GM23338 (cell line): ENCODE data around the gene AHNAK2. TPM values are rescaled to one million over a fixed set of nuclear protein-coding genes. Genes with fewer than 3 reads are reported as not detected.

Experiments used
- ATAC-seq: fragments of 200-7000 bp; cut with Tn5 transposase; 3 replicates; pipeline ENCODE4 v1.9.1; 2020
- DNase-seq: peaks from one replicate; pipeline ENCODE4 v3.0.0-alpha.2; 2015; ENCODE audit warnings: low spot score
- H2AFZ ChIP-seq: fragments of 200-600 bp; sonication (generic); 2 replicates; pipeline ENCODE4 v1.8.0; 2016; ENCODE audit warnings: antibody characterized with exemption, mild to moderate bottlenecking, moderate library complexity
- H3F3A ChIP-seq: fragments of 200-600 bp; sonication (generic); replicated peaks from 2 replicates; pipeline ENCODE4 v1.8.0; 2017; ENCODE audit warnings: antibody characterized with exemption, mixed run types, low read depth
- H3K27ac ChIP-seq: fragments of 200-600 bp; sonication (generic); 2 replicates; pipeline ENCODE4 v1.6.1; 2016; ENCODE audit warnings: low read depth
- H3K27me3 ChIP-seq: fragments of 200-600 bp; sonication (generic); 2 replicates; pipeline ENCODE4 v1.8.0; 2016; ENCODE audit warnings: mild to moderate bottlenecking, mixed run types, moderate library complexity; ENCODE audit not compliant: insufficient read depth
- H3K36me3 ChIP-seq: fragments of 200-600 bp; sonication (generic); 2 replicates; pipeline ENCODE4 v1.8.0; 2016; ENCODE audit warnings: mild to moderate bottlenecking; ENCODE audit not compliant: insufficient read depth
- H3K4me1 ChIP-seq: fragments of 200-600 bp; sonication (generic); 2 replicates; pipeline ENCODE4 v1.8.0; 2016; ENCODE audit warnings: mild to moderate bottlenecking, moderate library complexity; ENCODE audit not compliant: insufficient read depth
- H3K4me2 ChIP-seq: fragments of 200-600 bp; sonication (generic); 2 replicates; pipeline ENCODE4 v1.7.1; 2017; ENCODE audit warnings: mixed run types
- H3K4me3 ChIP-seq: fragments of 200-600 bp; sonication (generic); 2 replicates; pipeline ENCODE4 v1.6.1; 2016; ENCODE audit warnings: mixed run types
- H3K79me2 ChIP-seq: fragments of 200-600 bp; sonication (generic); replicated peaks from 2 replicates; pipeline ENCODE4 v1.8.0; 2017; ENCODE audit warnings: mild to moderate bottlenecking; ENCODE audit not compliant: insufficient read depth
- H3K9me2 ChIP-seq: fragments of 200-600 bp; sonication (generic); 2 replicates; pipeline ENCODE4 v1.8.0; 2017; ENCODE audit not compliant: insufficient read depth
- H4K20me1 ChIP-seq: fragments of 200-600 bp; sonication (generic); replicated peaks from 2 replicates; pipeline ENCODE4 v1.8.0; 2017; ENCODE audit warnings: mild to moderate bottlenecking; ENCODE audit not compliant: insufficient read depth
- H3K27ac Mint-ChIP-seq: 2 replicates; pipeline ENCODE4 v1.8.0; 2020; ENCODE audit warnings: inconsistent platforms, mild to moderate bottlenecking, moderate library complexity, mixed read lengths
- H3K27me3 Mint-ChIP-seq: 3 replicates; pipeline ENCODE4 v1.8.0; 2022; ENCODE audit warnings: low read depth, mild to moderate bottlenecking, moderate library complexity, mixed read lengths, inconsistent platforms; ENCODE audit not compliant: insufficient read depth, poor library complexity
- H3K36me3 Mint-ChIP-seq: 3 replicates; pipeline ENCODE4 v1.8.0; 2021; ENCODE audit warnings: low read depth, mild to moderate bottlenecking, inconsistent platforms, moderate library complexity, mixed read lengths
- H3K4me1 Mint-ChIP-seq: 3 replicates; pipeline ENCODE4 v1.8.0; 2020; ENCODE audit warnings: mild to moderate bottlenecking, inconsistent platforms, mixed read lengths
- H3K4me3 Mint-ChIP-seq: 3 replicates; pipeline ENCODE4 v1.8.0; 2021; ENCODE audit warnings: moderate library complexity, mild to moderate bottlenecking, inconsistent platforms, mixed read lengths
- H3K9me3 Mint-ChIP-seq: 3 replicates; pipeline ENCODE4 v1.8.0; 2020; ENCODE audit warnings: moderate library complexity, mild to moderate bottlenecking, inconsistent platforms, mixed read lengths
- CREB1 ChIP-seq: fragments of 250-450 bp; sonication (Bioruptor Pico); IDR thresholded peaks from 2 replicates; pipeline ENCODE4 v1.5.0; 2020; ENCODE audit warnings: low read depth, mild to moderate bottlenecking, moderate library complexity
- CTCF ChIP-seq, 2 experiments: fragments of 200-600 bp in 1 of 2; sonication (generic) in 1 of 2; conservative IDR thresholded peaks; 2 replicates each; pipeline versions ENCODE4 v1.5.1 to v1.6.1; 2016 to 2017; ENCODE audit warnings: antibody characterized with exemption in 2 of 2, low read depth in 2 of 2, mild to moderate bottlenecking in 2 of 2, moderate library complexity in 1 of 2
- EZH2 ChIP-seq: fragments of 200-600 bp; sonication (generic); IDR thresholded peaks from one replicate; pipeline ENCODE4 v1.8.0; 2017; ENCODE audit warnings: antibody characterized with exemption, mild to moderate bottlenecking, low read depth; ENCODE audit not compliant: unreplicated experiment
- EZH2phosphoT487 ChIP-seq: fragments of 200-600 bp; sonication (generic); IDR thresholded peaks from one replicate; pipeline ENCODE4 v1.8.1; 2018; ENCODE audit warnings: antibody characterized with exemption; ENCODE audit not compliant: unreplicated experiment
- JUNB ChIP-seq: IDR thresholded peaks from one replicate; pipeline ENCODE4 v1.6.1; 2016; ENCODE audit warnings: antibody characterized with exemption; ENCODE audit not compliant: unreplicated experiment
- NANOG ChIP-seq: IDR thresholded peaks from 2 replicates; pipeline ENCODE4 v1.6.1; 2016; ENCODE audit warnings: antibody characterized with exemption, borderline replicate concordance
- POLR2AphosphoS5 ChIP-seq: IDR thresholded peaks from 2 replicates; pipeline ENCODE4 v1.6.1; 2016; ENCODE audit warnings: antibody characterized with exemption, low read depth
- REST ChIP-seq: IDR thresholded peaks from one replicate; pipeline ENCODE4 v1.6.1; 2018; ENCODE audit warnings: antibody characterized with exemption; ENCODE audit not compliant: unreplicated experiment
- STAT1 ChIP-seq: IDR thresholded peaks from one replicate; pipeline ENCODE4 v1.6.1; 2016; ENCODE audit warnings: antibody characterized with exemption; ENCODE audit not compliant: unreplicated experiment
- ZNF114 ChIP-seq: fragments of 250-450 bp; sonication (Bioruptor Pico); IDR thresholded peaks from 2 replicates; pipeline ENCODE4 v1.5.0; 2020; ENCODE audit warnings: mild to moderate bottlenecking, moderate library complexity
- ZNF331 ChIP-seq: fragments of 250-450 bp; sonication (Bioruptor Pico); IDR thresholded peaks from 2 replicates; pipeline ENCODE4 v1.5.0; 2020; ENCODE audit warnings: low read depth, mild to moderate bottlenecking, moderate library complexity
- polyA plus RNA-seq: library from polyadenylated mRNA; unstranded; fragments of >200 nt; fragmentation: Nextera tagmentation; extraction: Ambion mirVana; gene quantifications from 2 replicates; pipeline ENCODE4 v1.2.1, GENCODE V29; 2016
- total RNA-seq: library from RNA; depleted of rRNA; stranded (reverse); fragments of >200 nt; shearing (Covaris generic); gene quantifications from 2 replicates; pipeline ENCODE4 v1.2.3, GENCODE V29; 2014
- TF ChIP-seq, protein P1 (sequence below): IDR thresholded peaks from 2 replicates; pipeline ENCODE4 v1.6.1; 2016; ENCODE audit warnings: antibody characterized with exemption
- TF ChIP-seq, protein P2 (sequence below): fragments of 250-450 bp; sonication (Bioruptor Pico); IDR thresholded peaks from 2 replicates; pipeline ENCODE4 v1.5.0; 2020; ENCODE audit warnings: mild to moderate bottlenecking, moderate library complexity

Gene AHNAK2
- total and polyA plus RNA-seq, 2 experiments from 2014 or later = 1.1 to 2.6 TPM

DNA sequence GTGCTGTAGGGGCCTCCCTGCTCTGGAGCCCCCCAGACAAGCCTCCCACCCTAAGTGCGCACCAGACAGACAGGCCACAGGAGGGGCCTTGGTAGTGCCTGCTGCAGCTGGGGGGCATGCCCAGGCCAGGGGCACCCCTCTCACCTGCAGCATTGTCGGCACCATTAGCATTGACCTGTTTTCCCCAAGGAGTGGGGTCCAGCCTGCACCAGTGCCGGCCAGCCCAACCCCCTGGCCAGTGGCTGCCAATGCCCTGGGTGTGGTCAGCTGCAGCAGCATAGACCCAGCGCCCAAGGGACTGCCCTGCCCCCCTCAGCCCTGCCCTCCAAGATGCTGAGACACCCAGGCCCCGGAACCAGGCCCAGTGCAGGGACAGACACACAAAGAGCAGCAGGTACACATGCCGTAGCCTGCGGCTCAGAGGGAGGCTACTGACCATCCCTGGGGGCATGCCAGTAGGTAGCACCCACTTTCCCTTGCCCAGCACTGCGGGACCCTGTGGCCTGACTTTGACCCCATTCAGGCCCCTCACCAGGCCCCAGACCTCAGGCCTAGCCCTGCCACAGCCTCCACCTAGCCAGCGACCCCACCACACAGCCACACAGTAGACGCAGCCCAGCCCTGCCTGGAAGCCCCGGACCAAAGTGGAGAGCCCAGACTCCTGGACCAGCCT is 1.0 kb downstream of the AHNAK2 start:
- no peak for DNase-seq
- peaks cover 34% of the 10 kb centered on the region for H3K27me3 ChIP-seq
- ATAC-seq = no peak
- H2AFZ ChIP-seq = peak overlapping the region; percentile 91; the same call in 1 of the 2 replicates
- H4K20me1 ChIP-seq = no peaks in the 10 kb centered on the region
- peaks cover 36% of the 10 kb centered on the region for H3K27me3 Mint-ChIP-seq
- H3F3A ChIP-seq = no peaks in the 10 kb centered on the region
- H3K4me3 Mint-ChIP-seq = peak overlapping the region; percentile 86
- H3K4me1 Mint-ChIP-seq = peaks cover 9% of the 10 kb centered on the region; the same call in 2 of the 3 replicates
- peaks cover 4% of the 10 kb centered on the region; the same call in 1 of the 2 replicates for H3K4me1 ChIP-seq
- H3K27ac Mint-ChIP-seq = no peak overlapping the region
- H3K9me2 ChIP-seq = no peaks in the 10 kb centered on the region
- H3K36me3 Mint-ChIP-seq = no peaks in the 10 kb centered on the region
- H3K9me3 Mint-ChIP-seq = no peaks in the 10 kb centered on the region
- TF ChIP-seq EZH2 (no peak), ZNF114 (CRISPR knock-in tag) (no peak), ZNF331 (CRISPR knock-in tag) (no peak), NANOG (no peak), POLR2AphosphoS5 (no peak), CREB1 (CRISPR knock-in tag) (no peak), CTCF (conservative IDR thresholded peaks at IDR 0.05; ENCODE audit: low read depth in 2 of 2) (no peak), REST (no peak), STAT1 (no peak), JUNB (no peak), EZH2phosphoT487 (no peak)
- TF ChIP-seq, protein P1, sequence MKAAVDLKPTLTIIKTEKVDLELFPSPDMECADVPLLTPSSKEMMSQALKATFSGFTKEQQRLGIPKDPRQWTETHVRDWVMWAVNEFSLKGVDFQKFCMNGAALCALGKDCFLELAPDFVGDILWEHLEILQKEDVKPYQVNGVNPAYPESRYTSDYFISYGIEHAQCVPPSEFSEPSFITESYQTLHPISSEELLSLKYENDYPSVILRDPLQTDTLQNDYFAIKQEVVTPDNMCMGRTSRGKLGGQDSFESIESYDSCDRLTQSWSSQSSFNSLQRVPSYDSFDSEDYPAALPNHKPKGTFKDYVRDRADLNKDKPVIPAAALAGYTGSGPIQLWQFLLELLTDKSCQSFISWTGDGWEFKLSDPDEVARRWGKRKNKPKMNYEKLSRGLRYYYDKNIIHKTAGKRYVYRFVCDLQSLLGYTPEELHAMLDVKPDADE = no peak
- TF ChIP-seq, protein P2, sequence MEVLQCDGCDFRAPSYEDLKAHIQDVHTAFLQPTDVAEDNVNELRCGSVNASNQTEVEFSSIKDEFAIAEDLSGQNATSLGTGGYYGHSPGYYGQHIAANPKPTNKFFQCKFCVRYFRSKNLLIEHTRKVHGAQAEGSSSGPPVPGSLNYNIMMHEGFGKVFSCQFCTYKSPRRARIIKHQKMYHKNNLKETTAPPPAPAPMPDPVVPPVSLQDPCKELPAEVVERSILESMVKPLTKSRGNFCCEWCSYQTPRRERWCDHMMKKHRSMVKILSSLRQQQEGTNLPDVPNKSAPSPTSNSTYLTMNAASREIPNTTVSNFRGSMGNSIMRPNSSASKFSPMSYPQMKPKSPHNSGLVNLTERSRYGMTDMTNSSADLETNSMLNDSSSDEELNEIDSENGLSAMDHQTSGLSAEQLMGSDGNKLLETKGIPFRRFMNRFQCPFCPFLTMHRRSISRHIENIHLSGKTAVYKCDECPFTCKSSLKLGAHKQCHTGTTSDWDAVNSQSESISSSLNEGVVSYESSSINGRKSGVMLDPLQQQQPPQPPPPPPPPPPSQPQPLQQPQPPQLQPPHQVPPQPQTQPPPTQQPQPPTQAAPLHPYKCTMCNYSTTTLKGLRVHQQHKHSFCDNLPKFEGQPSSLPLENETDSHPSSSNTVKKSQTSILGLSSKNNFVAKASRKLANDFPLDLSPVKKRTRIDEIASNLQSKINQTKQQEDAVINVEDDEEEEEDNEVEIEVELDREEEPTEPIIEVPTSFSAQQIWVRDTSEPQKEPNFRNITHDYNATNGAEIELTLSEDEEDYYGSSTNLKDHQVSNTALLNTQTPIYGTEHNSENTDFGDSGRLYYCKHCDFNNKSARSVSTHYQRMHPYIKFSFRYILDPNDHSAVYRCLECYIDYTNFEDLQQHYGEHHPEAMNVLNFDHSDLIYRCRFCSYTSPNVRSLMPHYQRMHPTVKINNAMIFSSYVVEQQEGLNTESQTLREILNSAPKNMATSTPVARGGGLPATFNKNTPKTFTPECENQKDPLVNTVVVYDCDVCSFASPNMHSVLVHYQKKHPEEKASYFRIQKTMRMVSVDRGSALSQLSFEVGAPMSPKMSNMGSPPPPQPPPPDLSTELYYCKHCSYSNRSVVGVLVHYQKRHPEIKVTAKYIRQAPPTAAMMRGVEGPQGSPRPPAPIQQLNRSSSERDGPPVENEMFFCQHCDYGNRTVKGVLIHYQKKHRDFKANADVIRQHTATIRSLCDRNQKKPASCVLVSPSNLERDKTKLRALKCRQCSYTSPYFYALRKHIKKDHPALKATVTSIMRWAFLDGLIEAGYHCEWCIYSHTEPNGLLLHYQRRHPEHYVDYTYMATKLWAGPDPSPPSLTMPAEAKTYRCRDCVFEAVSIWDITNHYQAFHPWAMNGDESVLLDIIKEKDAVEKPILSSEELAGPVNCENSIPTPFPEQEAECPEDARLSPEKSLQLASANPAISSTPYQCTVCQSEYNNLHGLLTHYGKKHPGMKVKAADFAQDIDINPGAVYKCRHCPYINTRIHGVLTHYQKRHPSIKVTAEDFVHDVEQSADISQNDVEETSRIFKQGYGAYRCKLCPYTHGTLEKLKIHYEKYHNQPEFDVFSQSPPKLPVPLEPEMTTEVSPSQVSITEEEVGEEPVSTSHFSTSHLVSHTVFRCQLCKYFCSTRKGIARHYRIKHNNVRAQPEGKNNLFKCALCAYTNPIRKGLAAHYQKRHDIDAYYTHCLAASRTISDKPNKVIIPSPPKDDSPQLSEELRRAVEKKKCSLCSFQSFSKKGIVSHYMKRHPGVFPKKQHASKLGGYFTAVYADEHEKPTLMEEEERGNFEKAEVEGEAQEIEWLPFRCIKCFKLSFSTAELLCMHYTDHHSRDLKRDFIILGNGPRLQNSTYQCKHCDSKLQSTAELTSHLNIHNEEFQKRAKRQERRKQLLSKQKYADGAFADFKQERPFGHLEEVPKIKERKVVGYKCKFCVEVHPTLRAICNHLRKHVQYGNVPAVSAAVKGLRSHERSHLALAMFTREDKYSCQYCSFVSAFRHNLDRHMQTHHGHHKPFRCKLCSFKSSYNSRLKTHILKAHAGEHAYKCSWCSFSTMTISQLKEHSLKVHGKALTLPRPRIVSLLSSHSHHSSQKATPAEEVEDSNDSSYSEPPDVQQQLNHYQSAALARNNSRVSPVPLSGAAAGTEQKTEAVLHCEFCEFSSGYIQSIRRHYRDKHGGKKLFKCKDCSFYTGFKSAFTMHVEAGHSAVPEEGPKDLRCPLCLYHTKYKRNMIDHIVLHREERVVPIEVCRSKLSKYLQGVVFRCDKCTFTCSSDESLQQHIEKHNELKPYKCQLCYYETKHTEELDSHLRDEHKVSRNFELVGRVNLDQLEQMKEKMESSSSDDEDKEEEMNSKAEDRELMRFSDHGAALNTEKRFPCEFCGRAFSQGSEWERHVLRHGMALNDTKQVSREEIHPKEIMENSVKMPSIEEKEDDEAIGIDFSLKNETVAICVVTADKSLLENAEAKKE (CRISPR knock-in tag) = no peak
- no peaks in the 10 kb centered on the region for H3K36me3 ChIP-seq
- no peak overlapping the region for H3K27ac ChIP-seq
- no peaks in the 10 kb centered on the region for H3K79me2 ChIP-seq
- peak overlapping the region; percentile 60; the same call in 1 of the 2 replicates for H3K4me3 ChIP-seq
- peak overlapping the region; percentile 84 for H3K4me2 ChIP-seq
